Stimulated activated CD8-positive, alpha-beta memory T cell treated with anti-CD3 and anti-CD28 coated beads, Interleukin-12 subunit alpha, Interleukin-12 subunit beta, amount 100 ng/mL, for 24 hours (primary cell): Measurements from ENCODE around the gene KIF23.
"Not testable (repeated sequence)": the region's sequence is repeated elsewhere in the genome, so short reads cannot be mapped to it uniquely, and the experiment has no call there.

ENCODE experiments used
- DNase-seq: peaks from one replicate; pipeline ENCODE4 v3.0.0-alpha.2; 2020; ENCODE audit errors: extremely low read depth

The KIF23 gene

DNA sequence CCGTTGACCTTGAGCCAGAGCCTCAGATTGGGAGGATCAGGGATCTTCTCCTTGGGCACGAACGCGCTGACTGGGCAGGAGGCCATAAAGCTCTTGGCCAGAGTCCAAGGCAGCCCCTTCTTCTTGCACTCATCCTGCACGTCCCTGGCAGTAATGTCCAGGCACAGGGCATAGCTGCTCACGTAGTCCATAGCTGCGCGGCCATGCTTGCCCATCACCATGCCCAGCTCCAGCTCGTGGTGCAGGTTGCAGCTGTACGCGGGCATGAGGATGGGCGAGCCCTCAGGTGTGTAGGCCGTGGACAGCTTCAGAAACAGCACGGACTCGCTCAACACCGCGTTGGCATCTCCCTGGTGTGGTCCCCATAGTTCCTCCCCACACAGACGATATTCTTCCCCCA lies 20.5 kb downstream of the KIF23 start:
- DNase-seq: no peak

DNA sequence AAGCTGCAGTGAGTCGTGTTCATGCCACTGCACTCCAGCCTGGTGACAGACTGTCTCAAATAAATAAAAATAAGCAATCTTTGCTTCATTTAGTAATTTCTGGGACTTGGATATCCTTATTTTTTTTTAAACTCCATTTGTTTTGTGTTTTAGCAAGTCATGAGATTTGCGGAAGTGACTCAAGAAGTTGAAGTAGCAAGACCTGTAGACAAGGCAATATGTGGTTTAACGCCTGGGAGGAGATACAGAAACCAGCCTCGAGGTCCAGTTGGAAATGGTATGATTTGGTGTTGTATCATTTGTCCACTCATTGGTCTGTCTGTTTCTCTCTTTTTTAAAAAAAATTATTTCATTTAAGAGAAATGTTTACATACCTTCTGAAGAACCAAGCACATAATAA lies 21.8 kb downstream of the KIF23 start:
- DNase-seq: no peak

DNA sequence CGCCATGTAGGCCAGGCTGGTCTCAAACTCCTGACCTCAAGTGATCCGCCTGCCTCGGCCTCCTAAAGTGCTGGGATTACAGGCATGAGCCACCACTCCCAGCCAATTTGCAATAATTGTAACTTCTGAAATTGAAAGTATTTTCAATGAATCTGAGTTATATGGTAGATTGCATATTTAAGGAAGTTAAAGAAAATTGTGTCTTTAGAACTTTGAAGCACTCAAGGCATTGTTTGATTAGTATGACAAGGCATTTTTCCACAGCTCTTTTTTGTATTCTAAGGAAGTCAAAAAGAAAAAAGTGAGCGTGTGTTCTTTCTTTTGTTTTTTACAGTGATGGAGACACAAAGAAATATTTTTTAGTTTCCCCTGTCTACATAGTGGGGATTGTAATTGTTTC lies 22.8 kb downstream of the KIF23 start:
- DNase-seq: no peak

DNA sequence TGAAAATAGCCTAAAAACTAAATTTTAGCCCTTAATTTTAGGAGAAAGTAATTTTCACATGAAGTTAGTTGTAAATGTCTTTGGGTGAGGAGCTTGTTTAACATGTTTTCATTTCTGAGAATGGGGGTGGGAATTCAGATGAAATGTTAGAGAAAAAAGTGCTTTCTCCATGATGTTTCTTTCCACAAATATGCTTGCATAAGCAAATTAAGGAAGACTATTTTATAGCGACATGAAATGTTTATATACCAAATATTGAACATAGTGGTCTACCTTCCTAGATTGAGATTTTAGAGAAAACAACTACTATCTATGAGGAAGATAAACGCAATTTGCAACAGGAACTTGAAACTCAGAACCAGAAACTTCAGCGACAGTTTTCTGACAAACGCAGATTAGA lies 25.5 kb downstream of the KIF23 start:
- no peak for DNase-seq

DNA sequence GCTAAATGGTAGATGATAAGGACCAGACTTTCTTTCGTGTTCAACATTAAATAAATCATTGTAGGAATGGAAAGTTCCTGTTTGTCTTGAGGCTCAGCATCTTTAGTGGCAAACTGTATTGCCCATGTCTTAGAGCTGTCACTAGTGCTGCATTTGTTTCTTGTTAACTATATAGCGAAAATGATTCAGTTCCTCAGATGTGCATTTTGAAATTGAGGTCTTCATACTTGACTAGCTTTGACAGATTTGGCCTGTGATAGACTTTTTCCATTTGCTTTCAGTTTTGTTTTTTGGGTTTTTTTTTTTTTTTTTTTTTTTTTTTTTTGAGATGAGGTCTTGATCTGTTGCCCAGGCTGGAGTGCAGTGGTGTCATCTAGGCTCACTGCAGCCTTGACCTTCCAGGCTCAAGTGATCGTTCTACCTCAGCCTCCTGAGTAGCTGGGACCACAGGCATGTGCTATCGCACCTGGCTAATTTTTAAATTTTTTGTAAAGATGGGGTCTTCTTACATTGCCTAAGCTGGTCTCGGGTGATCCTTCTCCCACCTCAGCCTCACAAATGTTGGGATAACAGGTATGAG lies 29.0 kb downstream of the KIF23 start:
- DNase-seq: no peak

DNA sequence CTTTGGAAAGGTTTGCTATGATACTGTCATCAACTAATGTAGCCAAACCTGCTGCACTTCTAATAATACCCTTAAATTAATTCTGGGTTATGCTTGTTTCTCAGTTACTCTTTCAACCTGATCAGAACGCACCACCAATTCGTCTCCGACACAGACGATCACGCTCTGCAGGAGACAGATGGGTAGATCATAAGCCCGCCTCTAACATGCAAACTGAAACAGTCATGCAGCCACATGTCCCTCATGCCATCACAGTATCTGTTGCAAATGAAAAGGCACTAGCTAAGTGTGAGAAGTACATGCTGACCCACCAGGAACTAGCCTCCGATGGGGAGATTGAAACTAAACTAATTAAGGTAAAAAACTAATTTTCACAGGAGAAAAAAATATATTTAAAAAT lies 30.5 kb downstream of the KIF23 start:
- DNase-seq: no peak

DNA sequence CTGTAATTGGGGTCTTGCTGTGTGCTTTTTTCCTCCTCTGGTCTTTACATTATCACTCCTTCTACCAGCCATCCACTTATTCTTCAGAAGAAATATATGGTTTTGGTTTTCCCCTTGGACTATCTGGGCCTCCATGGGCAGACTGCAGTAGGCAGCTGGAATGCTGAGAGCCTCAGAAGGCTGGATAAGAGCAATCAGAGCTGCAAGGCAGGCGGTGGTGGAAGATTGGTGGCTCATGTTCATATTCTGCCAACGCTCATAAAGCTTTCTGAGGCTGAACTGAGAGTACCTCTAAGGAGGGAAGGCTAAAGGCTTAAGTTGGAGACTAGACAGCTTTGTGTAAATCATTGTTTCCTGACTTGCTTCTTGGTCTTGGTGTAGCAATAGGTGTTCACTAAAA lies 32.8 kb downstream of the KIF23 start:
- no peak for DNase-seq

DNA sequence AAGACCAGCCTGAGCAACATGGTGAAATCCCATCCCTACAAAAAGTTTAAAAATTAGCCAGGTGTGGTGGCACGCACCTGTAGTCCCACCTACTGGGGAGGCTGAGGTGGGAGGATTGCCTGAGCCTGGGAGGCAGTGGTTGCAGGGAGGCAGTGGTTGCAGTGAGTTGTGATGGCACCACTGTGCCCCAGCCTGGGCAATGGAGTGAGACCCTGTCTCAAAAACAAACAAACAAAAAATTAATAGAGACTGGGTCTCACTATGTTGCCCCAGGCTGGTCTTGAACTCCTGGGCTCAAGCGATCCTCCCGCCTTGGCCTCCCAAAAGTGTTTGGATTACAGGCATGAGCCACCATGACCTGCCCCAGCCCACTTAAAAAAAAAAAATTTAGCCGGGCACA lies 36.1 kb downstream of the KIF23 start:
- DNase-seq: not testable (repeated sequence)

DNA sequence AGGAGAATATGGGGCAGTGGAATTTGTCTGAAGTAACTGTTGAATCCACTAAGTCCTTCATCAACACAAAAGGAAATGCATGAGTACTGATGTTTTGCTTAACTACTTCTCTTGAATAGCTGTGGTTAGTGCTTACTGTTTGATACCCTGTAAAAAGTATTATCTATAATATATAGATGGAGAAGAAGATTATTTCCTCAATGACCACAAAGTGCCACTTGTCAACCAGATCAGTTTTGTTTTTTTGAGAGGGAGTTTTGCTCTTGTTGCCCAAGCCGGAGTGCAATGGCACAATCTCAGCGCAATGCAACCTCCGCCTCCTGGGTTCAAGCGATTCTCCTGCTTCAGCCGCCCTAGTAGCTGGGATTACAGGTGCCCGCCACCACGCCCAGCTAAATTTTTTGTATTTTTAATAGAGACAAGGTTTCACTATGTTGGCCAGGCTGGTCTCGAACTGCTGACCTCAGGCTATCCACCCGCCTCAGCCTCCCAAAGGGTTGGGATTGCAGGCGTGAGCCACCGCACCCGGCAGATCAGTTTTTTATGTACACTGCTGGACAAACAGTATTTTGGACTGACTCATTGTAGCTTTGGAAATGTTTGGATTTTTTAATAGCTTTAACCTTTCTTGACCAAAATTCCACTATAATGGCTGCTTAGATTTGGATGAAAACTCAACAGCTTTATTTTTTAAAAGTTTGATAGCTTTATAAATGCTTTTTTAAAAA lies 37.0 kb downstream of the KIF23 start:
- no peak for DNase-seq

DNA sequence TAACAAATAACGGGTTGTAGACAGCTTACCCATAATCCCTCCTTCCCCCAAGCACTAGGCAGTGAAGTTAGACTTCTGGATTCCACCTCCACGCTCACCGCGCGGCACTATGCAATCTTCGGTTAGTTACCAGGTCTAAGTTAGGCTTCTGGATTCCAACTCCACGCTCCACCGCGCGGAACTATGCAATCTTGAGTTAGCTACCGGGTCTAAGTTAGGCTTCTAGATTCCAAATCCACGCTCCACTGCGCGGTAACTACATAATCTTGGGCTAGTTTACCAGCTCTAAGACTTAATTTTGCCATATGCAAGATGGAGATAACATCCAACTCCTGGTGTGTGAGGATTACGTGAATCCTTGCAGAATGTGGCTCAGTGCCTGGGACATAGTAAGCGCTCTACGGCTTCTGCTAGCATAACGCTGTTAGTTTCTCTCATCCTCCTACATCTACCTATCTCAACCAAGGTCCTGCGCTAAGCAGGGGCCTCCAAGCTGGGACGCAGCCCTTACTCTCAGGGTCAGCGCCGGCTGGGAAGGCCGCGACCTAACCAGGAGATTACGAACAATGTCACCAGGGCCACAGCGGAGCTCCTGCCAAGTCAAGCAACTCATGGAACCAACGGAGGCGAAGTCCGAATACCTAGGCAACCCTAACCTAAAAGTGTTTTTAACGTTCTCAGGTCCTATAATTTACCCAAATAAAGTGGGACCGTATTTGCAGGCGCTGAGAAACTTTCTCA lies 38.0 kb downstream of the KIF23 start:
- DNase-seq: no peak

DNA sequence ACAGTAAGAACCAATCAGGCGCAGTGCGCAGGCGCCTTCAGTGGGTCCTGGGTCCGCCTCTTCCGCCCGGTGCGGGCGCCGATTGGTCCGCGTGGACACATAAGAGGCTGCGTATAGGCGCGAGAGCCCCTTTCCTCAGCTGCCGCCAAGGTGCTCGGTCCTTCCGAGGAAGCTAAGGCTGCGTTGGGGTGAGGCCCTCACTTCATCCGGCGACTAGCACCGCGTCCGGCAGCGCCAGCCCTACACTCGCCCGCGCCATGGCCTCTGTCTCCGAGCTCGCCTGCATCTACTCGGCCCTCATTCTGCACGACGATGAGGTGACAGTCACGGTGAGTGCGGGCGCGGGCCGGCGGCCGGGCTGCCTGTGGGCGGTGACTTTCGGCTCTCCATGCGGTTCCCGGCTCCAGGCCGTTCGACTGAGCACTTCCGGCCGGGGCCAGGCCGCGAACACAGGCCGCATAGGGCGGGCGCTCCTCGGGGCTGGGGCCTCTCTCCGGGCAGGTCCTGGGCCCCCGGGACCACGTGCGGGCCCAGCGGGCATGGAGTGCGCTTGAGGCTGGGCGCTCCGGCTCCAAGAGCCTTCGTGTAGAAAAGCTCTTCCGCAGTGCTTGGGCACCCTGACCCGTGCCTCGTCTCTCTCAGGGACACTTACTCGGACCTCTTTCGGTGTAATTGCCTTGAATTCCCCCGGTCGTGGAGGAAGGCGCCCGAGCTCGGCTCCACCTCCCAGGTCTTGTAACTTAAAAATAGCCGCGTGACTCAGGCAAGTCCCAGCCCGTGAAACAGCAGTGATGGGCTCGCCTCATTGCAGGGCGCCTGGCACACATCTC lies 38.8 kb downstream of the KIF23 start, which contains the start of gene RPLP1:
RPLP1 (plus strand) TSS at position 127 of the 830 bp plus-strand sequence; CDS start at position 258, 131 bp downstream.
- DNase-seq: peak; percentile 89

DNA sequence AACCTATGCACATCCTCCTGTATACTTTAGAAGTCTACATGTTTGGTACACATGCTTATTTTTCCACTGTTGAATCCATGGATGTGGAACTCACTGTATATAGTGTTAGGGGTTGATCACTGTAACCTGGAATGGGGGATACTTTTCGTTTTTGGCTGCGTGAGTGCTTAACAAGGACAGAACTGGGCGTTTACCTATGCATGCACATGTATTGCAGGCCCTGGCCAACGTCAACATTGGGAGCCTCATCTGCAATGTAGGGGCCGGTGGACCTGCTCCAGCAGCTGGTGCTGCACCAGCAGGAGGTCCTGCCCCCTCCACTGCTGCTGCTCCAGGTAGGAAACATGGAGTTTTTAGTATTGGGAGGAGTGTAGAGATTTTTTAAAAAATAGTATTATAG lies 40.8 kb downstream of the KIF23 start:
- no peak for DNase-seq

DNA sequence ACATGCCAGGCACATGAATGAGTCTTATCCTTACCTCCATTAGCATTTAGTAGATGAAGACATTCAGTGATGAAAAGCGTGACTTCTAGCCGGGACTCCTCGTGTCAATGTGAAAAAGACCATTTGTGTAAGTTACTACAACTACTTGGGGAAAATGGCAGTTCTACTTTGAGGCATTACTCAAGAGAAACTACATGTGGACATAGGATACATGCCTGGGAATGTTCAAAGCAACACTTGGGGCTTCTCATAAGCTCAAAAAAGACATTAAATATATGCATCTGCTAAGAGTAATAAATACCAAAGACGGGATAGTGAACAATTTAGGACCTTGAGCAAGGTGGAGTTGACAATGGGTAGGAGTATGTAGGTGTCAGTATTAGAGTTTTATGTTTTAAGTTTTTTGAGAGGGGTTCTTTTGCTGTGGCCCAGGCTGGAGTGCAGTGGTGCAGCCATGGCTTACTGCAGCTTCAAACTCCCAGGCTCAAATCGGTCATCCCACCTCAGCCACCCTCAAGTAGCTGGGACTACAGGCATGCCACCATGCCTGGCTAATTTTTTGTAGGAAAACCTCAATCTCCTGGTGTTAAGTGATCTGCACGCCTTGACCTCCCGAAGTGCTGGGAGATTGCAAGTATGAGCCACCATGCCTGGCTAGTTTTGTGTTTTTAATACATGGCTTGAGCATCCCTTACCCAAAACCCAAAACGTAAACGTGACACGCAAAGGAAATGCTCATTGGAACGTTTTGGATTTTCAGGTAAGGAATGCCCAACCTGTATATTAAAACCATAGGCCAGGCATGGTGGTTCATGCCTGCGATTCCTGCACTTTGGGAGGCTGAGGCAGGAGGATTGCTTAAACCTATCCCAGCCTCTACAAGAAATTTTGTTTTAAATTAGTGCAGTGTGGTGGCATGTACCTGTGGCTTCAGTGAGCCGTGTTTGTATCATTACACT lies 42.3 kb downstream of the KIF23 start:
- no peak for DNase-seq

DNA sequence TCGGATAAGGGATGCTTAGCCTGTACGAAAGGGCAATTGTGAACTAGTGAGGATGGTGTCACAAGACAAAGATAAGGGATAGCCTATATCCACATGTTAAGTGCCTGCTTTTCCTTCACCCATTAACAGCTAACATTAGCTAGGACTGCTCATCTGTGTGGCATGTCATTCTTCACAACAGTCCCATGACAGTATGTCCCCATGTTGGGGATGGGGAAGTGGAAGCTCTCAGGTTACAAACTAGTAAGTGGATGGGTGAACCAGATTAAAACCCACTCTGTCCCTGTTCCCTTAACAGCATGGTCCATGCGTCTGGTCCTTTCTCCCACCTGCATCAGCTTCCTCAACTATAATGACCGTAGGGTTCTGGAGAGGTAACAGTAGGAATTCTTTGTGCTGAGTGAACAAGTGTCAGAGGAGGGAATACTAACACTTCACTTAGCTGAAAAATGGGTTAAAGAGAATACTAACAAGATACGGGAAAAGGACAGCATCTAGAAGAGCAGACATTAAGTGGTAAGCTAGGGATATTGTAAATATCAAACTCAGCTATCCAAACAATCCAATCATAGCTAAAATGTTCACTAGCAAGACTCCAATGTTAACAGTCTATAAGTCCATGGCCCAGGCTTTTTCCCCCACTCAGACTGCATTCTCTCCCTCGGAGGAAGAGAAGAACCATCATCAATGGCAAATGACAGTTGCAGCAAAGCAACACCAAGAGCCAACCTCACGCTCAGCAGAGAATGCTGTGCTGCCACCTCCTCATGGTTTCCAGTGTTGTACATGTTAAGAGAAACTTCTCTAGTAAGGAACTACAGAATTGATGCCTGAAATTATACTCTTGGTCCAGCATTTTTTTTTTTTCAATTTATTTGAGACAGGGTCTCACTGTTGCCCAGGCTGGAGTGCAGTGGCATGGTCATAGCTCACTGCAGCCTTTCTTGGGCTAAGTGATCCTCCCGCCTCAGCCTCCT lies 43.4 kb downstream of the KIF23 start:
- DNase-seq: no peak

DNA sequence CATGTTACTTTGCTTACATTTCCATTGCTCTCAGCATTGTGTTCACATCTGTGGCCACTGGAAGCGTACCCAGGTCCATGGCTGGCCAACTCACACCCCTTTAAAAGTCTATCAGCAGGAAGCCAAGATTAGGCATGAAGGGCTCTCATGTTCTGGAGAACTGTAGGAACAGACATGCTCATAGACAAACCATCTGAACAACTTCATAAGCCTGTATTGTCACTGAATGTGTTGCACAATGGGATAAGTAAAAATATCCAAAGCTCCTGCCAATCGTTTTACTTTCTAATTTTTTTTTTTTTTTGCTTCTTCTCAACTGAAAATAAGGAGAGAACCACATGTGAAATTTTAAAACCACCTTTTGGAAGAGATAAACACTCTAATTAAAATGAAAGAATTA lies 44.9 kb downstream of the KIF23 start:
- no peak for DNase-seq

DNA sequence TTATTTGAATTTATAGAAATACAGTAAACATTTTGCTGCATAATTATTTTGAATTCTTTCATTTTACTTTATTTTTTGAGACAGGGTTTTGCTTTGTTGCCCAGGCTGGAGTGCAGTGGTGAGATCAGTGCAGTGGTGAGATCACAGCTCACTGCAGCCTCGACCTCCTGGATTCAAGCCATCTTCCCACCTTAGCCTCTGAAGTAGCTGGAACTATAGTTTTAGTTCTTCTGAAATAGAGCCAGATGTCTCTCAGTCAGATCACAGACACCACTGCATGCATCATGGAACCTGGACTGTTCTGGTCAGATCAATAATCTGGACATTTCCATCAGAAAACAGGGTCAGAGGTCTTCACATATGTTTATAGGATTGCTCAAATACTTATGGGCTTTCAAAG lies 46.3 kb downstream of the KIF23 start:
- no peak for DNase-seq

DNA sequence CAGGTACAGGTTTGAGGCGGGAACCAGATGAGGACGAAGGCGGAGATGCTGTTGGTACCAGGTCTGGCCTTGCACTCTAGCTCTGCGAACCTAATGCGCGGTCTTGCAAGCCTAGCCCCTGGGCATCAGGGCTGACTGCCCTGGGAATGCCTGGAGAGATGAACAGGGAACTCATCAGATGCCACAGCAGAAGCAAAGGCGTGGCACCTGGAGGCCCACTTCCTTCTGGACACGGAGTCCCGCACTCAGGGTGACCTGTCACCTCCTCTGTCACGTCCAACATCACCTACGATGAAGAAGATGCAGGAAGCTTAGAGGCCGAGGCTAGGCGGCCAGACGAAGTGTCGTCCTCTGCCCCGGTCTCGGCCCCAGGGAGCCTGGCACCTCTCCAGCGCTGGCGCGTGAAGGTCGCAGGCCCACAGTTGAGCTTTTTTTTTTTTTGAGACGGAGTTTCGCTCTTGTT lies 47.9 kb downstream of the KIF23 start:
- no peak for DNase-seq

DNA sequence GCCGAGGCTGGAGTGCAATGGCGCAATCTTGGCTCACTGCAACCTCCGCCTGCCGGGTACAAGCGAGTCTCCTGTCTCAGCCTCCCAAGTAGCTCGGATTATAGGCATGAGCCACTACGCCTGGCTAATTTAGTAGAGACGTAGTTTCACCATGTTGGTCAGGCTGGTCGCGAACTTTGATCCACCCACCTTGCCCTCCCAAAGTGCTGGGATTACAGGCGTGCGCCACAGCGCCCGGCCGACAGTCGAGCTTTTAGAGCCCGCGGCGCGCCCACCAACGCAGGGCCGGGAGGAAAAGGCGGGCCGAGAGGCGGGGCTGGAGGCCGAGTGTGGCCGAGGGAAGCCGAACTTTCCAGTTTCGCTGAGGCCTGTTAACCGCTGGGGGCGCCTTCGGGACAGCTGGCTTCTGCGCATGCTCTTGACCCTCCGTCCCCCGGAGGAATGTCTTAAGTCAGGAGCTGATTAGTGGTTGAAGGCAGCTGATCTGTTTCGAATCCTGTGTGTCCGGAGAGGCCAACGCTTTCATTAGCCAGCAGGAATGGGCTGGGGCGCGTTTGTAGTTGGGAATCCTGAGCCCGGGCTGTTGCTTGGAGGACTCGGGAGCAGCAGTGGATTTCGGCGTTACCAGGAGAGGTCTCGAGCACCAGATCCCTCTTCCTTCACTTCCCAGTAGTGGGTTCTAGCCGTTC lies 48.5 kb downstream of the KIF23 start:
- peak; percentile 82 for DNase-seq

DNA sequence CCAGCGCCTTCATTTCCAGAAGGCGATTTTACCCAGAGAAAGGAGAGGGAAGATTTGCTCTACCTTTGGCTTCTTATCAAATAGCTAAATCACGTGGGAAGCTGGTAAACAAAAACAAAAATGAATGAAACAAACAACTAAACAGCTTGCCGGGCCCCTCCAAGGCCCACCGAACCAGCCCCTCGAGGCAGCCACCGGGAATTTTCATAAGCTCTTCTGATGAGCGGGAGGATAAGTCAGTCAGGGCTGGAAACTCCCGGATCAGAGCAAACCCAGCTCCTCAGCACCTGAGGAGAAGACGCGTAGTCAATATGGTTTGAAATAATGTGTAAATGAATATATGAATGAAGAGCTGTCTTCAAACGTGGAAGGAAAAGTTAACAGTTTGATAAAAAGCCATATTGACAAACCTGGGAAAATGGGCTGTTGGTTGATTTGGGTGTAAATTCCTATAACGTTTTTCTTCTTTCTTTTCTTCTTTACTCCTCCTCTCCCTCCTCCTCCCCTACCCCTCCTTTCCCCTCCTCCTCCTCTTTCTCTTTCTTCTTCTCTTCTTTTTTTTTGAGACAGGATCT lies 49.1 kb downstream of the KIF23 start:
- no peak for DNase-seq
